GM21381 (cell line): ENCODE data around the gene COL23A1.

ENCODE experiments used
- ATAC-seq: cut with Tn5 transposase; IDR thresholded peaks from one replicate; pipeline ENCODE4 v1.9.1; 2021; ENCODE audit warnings: mild to moderate bottlenecking, moderate library complexity; ENCODE audit not compliant: unreplicated experiment

Gene COL23A1

DNA sequence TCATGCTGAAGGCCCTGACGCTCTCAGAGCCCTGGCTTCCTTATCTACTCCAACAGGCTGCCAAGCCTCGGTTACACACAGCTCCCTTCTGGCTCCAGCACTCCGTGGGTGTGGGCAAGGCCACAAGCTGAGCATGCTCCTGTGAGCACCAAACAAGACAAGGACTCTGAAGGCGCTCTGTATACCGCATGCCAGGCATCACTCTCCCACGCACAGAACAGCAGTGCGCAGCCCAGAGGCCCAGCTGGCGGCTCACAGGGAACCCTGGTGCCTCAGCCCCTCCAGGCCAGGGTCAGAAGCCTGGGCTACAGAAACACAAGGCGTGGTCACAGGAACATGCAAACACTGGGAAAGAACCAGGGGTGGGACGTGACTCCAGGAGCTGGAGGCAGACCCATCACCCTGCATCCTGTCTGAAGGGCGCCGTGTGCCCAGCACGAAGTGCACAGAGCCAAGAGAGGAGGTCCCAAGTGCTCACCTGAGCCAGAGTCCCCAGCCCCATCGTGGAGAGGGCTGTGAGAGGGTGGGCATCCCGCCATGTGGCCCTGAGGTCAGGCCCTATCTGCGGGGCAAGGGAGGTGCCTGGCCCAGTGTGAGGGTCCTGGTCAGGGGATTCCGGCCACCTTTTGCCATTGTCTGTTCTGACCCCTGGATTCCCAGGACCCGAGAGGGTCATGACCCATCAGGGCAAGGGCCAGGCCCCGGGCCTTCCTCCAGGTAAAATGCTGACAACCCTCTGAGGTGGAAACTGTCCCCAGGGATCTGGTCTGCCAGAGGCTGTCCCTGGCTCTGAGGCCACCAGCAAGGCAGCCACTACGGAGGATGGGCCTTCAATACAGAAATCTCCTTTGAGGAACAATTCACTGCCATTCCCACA is 54.7 kb downstream of the COL23A1 start:
- no peak for ATAC-seq

GRCh38 chr5:178533136-178533535 is 57.1 kb downstream of the COL23A1 start:
- ATAC-seq: no peak

- no peak for ATAC-seq
Observed at GRCh38 chr5:178532666-178533065, 57.5 kb downstream of the COL23A1 start.

DNA sequence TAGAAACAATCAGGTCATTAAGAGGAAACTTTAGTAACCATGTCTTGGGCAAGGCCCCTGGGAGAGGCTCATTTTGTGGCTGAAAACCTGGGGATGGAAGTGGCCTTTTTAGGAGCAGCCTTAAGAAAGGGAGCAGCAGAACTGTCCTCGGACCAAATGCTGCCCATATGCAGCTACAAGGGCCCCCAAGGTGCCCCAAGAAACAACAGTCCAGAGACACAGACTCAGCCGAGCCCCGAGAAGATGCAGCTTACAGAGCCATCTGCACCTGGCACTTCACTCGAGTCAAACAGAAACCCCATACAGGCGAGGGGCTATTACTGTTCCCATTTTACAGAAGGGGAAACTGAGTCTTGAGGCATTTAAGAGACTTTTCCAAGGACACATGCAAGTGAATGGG is 58.0 kb downstream of the COL23A1 start:
- no peak for ATAC-seq

GRCh38 chr5:178531786-178532185 is 58.4 kb downstream of the COL23A1 start:
- ATAC-seq: no peak

DNA sequence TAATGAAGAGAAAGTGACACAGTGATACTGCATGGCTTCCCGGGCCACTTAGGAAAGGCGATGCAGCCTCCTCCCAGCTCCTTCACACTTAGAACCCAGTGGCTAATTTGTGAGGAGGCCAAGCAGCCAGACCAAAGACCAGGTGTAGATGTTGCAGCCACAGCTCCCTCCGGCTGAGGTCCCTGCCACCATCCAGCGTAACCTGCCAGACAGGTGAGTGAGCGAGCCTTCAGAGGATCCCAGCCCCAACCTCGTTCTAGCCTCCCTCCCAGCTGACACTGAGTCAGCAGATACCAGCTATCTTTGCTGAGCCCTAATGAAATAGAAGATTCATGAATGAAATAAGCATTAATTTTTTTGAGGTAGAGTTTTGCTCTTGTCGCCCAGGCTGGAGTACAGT is 59.7 kb downstream of the COL23A1 start:
- no peak for ATAC-seq

DNA sequence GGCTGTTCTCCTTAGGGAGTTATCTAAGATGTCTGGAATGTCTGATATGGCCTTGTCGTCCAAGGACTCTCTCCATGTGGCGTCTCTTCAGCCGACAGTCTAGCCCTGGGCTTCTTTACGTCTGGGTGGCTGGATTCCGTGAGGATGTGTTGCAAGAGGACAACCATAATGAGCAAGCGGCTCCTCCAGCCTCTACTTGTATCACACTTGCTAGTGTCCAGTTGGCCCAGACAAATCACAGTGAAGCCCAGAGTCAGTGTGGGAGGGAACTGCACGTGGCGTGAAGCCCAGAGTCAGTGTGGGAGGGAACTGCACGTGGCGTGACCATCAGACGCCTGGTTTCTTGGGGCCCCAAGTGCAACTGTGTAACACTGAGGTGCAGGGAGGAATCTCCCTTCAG is 61.1 kb downstream of the COL23A1 start:
- no peak for ATAC-seq

DNA sequence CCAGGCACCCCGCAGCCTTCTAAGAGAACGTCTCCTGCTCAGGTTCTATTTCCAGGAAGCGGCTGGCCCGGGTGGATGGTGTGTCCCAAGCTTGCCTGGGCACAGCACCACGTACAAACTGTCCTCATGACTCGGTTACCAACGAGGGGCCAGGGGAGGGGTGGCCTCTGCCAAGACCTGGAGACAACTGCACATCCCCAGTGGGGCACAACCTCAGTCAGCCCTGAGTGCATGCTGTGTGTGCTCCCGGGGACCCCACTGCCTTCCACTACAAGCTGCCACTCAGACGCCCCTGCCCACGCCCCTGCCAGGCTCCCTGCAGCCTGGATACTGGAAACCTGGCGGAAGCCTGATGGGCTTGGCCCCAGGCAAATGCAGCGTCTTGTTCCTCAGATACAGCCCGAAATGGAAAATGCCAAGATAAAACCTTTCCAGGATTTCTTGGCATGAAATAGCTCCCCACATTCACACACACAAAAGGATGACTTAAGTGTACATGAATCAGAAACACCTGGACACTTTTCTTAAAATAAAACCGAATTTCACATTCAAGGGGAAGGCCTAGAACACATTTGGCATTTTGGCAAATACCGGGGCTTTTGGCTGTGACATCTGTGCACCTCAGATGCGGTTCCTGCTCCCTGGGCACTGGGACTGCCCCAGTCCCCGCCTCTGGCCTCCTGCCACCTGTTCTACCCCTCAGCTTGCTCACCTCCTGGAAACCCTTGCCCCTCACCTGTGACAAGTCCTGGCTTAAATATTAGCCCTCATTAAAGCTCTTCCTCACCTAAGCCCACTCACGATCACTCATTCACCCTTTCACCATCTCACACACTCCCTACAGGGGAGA is 62.5 kb downstream of the COL23A1 start:
- no peak for ATAC-seq

- ATAC-seq: no peak
Observed at GRCh38 chr5:178526773-178527457, 63.3 kb downstream of the COL23A1 start.

DNA sequence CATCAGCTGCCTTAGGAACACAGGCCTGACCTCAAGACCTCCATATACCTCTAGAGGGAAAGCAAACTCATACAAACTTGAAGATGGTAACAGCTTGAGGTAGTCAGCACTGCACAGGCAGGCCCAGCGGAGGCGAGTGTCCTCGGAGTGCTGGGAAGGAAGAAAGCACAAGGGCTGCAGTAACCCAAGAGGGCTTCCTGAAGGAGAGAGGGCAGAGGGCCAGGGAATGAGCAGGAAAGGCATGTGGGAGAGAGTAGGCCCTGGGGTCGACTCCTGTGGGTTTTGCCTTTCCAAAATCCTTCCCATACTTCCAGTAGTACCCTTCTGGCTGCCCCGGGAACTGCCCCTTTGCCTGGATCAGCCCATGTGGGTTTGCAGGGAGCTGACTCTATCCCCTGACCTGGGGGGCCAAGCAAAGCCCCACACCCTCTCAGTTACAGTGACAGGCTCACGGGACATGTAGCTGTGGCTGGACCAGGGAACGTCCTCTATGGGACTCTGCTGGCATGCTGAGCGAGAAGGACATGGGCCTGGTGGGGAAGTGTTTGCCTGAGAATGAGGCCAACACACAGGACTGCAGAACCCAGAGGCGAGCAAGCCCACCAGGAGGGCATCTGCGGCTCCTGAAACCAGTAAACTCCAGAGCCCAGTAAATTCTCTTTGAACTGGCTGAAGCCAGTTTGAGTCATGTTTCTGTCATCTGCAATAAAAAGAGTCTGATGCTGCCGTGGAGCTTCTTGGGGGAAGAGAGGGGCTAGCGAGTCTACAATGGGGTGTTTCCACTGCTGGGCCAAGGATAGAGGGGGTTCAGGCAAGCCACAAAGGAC is 64.1 kb downstream of the COL23A1 start:
- ATAC-seq: no peak

DNA sequence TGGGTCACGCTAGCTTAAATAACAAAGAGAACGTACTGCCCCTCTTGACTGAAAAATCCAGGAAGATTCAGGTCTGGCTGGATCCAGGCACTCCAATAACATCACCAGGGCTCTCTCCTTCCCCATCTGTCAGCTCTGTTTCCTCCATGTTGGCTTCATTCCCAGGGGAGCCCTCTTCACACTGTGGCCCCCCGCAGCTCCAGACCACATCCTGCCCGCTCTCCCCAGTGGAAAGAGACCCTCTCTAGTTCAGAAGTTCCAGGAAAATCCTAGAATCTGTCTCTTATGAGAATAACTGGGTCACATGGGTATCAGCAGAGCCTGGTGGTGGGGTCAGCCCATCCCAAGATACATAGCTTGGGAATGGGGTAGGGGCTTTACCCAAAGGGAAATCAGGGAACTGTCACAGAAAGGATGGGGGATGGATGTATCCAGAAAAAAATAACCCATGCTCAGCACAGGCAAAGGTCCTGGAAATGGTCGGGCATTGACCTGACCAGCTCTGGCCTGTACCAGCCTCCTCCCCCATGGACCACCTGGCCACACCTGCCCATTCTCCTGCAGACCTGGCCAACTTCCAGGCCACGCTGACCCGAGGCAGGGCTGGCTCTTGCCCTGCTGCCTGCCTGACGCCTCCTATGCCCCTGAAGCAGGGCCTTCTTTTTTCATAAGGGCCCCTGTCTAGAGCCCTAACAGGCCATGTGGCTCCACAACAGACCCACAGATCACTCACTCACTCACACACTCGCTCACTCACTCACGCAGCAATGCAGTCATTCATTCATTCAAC is 65.9 kb downstream of the COL23A1 start:
- no peak for ATAC-seq

GRCh38 chr5:178522361-178522760 is 67.8 kb downstream of the COL23A1 start:
- ATAC-seq: no peak

- no peak for ATAC-seq
Observed at GRCh38 chr5:178520851-178521250, 69.3 kb downstream of the COL23A1 start.

- no peak for ATAC-seq
Observed at GRCh38 chr5:178519804-178520203, 70.4 kb downstream of the COL23A1 start.

GRCh38 chr5:178519155-178519554 is 71.0 kb downstream of the COL23A1 start:
- ATAC-seq: no peak

- no peak for ATAC-seq
Observed at GRCh38 chr5:178516504-178517235, 73.5 kb downstream of the COL23A1 start.

DNA sequence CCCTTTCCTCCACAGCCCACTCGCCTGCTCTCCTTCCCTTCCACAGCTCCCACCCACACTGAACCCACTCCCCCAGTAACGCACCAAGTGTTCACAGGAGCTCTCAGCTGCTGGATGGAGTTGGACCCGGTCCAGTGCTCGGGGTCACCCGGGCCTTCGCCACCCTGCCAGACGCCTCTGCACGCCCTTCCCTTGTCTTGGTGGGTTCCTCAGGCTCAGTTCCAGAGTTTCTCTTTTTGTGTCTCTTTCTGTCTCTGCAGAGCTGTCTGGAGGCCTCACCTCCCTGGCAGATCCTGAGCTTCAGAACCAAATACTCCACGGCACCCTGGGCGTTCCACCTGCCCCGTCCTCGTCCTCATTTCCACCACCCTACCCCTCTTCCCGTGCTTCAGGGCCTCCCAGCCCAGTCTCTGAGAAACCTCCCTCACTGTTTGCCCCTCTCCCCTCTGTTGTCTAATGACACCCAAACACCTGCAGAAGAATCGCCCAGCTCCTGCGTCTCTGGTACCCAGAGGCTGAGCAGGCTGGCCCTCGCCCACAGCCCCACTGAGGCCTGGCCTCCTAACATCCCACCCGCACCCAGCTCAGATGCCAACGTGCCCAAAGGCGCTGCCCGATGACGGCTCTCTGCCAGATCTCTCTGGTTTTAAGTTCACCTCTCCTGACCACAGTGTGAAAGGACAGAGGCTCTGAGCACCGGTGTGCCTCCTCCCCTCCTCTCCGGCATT is 74.3 kb downstream of the COL23A1 start:
- ATAC-seq: no peak

GRCh38 chr5:178514851-178515418 is 75.3 kb downstream of the COL23A1 start:
- no peak for ATAC-seq
